HuH-7.5 (cell line): ENCODE data around the gene ZNF217.
A peak's percentile ranks its signal among the peaks of the same experiment; 100 is the strongest.
"Not testable (repeated sequence)": the region's sequence is repeated elsewhere in the genome, so short reads cannot be mapped to it uniquely, and the experiment has no call there.

Experiments used
- DNase-seq: peaks from one replicate; pipeline ENCODE4 v3.0.0; 2011; ENCODE audit warnings: low spot score

ZNF217 gene

GRCh38 chr20:53598140-53599043 lies 4.8 kb upstream of the ZNF217 start:
- DNase-seq = no peak

DNA sequence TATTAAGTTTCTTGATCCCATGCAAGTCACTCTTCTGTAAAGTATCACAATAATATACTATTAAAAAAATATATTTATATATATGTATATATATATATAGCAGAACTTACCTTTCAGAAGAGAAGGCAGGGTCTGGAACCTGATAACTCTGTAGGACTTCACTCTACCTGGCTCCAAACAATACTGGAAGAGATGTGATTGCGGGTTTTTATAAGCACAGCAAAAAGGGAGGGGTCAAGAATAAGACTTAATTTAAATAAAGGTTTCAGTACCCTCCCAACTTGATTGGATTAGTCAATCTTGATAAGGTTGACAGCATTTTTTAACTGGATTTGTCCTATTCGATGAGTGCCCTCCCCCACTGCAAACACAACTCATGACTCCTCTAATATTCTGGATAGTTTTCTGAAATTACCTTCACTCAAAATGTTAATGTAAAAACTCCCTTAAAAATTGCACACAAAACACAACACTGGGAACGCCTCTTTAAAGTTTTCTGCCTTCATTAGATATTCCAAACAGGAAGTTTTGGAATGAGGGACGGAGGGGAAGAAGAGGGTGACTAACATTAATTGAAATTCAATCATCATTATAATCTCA lies 4.0 kb upstream of the ZNF217 start:
- DNase-seq = no peak

- DNase-seq = no peak
These were observed 3.4 kb upstream of the ZNF217 start for GRCh38 chr20:53597030-53597482.

GRCh38 chr20:53596189-53597001 lies 2.8 kb upstream of the ZNF217 start:
- not testable (repeated sequence) for DNase-seq

GRCh38 chr20:53595742-53596141 lies 2.1 kb upstream of the ZNF217 start:
- not testable (repeated sequence) for DNase-seq

GRCh38 chr20:53595018-53595378 lies 1.4 kb upstream of the ZNF217 start:
- DNase-seq = no peak

GRCh38 chr20:53594068-53595017 lies 704 bp upstream of the ZNF217 start:
- DNase-seq = peak; percentile 99

DNA sequence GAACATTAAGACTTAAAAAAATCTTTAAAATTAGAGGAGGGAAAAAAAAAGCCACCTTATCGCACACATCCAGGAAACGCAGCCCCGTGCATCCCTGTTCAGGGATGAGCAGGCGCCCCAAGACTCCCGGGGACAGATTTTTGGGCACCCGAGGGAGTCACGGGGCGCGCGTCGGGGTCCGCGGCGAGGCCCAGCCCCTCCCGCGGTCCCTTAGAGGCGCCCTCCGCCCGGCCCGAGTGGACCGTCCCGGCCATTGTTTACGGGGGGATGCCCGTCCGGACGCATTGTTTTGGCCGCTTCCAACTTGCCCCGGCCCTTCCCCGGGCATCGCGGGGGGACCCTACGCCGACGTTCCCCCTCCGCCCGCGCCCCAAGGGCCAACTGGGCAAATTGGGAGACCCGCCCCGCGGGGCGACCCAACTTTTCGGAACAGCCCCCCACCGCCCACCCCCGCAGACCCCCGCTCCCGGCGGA lies 610 bp downstream of the ZNF217 start:
- no peak for DNase-seq

DNA sequence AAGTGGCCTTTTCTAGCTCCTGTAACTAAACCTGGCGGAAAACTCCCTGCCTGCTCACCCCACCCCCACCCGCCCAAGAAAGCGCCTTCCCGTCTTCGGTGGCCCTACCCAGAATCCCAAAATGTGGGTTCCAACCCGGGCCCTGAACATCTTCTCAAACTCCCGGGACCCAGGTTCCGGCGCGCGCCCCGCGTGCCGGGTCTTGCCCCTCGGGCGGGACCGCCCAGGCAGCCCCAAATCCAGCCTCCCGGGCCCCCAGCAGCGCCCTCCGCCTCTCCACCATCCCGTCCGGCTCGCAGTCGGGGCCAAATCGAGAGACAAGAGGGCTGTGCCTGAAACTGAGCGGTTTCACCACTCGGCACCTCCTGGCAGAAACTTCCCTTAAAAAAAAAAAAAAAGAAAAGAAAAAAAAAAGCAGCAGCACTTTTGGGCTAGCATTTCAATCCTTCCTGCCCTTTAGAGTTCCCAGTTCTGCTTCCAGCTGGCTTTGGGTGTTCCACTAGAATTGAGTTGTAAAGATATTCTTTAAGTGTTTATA lies 1.1 kb downstream of the ZNF217 start:
- peak; percentile 78 for DNase-seq

- DNase-seq = not testable (repeated sequence)
These were observed 1.6 kb downstream of the ZNF217 start for GRCh38 chr20:53591941-53592441.

- not testable (repeated sequence) for DNase-seq
These were observed 2.4 kb downstream of the ZNF217 start for GRCh38 chr20:53591206-53591741.

DNA sequence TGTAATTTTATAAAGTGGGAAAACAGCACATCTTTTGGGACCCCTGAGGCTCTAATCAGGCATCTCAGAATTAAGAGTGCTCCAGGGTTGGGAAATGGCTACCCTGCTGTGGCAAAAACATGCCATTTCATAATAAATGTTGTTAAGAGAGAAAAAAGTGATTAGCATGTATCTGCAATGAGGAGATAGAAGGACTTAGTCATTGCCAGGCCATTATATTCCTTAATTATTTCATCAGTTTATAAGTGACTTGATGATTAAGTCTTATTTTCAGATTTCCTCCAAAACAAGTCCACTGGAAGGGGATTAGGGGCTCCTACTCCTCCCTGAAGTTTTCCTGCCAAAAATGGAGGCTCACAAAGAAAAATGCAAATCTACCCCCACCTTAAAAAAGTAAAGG lies 3.0 kb downstream of the ZNF217 start:
- DNase-seq = not testable (repeated sequence)

GRCh38 chr20:53590122-53590521 lies 3.5 kb downstream of the ZNF217 start:
- not testable (repeated sequence) for DNase-seq

DNA sequence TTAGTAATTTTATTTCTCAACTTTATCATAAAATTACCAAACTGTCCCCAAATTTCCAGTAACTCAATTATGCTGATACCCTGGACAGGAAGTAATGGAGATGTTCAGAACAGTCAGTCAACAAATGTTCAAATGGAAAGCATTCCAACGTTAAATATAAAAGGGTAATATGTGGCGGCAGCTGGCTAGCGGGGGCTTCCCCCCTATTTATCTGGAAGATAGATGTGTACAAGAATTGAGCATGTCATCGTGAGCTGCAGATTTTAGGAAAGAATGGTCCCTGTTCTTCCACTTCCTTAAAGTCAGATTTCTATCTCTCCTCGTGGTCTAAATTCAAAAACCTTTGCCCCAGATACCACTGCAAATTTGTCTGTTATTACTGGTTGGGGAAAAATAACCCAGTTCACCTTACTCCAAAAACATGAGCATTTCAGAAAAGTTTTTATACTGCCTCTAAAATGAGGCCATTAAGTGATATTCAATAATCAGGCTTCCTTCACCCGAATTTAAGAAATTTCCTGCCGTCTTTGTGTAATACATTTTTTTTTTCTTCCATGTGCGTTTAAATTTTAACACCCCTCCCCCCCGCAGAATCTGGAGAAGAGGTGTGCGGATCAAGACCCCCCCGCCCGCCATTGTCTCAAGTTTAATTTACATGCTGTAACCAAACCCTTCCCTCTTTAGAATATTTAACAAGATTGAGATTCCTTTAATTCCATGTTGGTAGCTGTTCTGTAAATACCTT lies 4.1 kb downstream of the ZNF217 start:
- DNase-seq = not testable (repeated sequence)

DNA sequence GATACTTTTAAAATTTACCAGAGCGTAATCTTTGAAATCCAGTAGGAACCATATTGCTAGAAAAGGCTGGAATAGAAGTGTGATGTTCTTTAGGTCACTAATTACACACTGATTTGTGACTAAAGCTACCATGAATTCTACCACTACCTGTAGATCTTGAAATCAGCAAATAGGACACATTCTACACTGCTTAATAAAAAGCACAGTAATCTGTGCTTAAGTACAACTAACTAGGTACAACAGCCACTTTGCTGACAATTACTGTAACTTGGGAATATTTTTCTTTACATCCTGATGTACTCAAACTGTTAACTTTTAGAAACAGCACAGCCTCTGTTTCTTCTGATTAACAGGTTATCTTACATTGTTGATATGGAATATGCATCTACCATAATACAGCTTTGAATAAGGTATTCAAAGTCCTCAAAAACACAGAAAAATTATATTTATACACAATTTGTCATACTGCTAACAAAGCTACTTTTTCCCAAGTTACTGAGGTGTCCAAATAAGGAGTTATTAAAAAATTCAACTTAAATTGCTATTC lies 6.4 kb downstream of the ZNF217 start:
- not testable (repeated sequence) for DNase-seq

DNA sequence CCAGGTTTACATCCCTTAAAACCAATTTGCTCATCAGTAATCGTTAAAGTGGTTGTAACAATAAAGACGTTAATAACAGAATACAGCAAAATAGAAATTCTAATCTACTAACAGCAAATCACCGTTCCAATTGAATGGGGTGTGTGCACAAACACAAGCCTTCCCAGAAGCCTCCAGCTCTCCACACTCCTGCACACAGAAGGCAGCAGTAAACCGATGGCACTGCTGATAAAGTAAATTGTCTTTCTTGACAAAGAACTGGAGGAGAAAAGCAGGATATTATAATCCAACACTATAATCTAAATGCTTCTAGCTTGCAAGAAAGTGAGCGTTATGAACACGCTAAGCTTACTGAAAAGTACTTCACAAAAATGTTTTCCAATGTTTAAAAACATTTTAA lies 7.0 kb downstream of the ZNF217 start:
- DNase-seq = no peak

DNA sequence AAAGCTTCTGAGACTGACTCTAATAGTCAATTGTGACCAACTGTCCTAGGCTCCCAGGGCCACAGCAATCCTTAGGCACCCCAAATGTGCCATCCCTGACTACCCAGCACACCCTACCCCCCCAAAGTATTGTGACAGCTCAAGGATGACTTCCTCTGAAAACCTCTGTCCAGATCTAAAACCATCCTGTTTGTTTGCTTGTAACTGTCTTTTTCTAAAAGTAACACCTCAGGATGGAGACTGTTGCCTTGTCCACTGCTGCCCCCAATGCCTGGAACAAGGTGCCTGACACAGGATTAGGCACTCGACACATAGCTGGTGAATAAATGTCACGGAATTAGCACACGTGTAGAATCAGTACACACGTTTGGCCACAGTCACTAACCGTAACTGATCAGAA lies 7.7 kb downstream of the ZNF217 start:
- DNase-seq = not testable (repeated sequence)

DNA sequence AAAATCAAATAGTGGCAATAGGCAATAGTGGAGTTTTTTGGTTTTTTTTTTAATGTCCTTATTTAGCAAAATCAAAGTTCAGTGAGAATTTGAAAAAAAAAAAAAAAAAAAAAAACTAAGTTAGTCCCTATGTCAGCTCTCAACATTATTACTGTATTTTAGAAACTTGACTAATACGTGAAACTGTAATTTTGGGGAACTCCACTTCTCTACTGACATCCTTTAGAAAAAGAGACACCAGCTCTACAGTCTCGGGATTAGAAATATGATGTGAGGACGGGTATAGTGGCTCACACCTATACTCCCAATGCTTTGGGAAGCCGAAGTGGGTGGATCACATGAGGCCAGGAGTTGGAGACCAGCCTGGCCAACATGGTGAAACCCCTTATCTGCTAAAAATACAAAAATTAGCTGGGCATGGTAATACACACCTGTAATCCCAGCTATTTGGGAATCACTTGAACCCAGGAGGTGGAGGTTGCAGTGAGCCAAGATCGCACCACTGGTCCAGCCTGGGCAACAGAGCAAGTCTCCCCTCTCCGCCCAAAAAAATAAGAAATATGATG lies 8.6 kb downstream of the ZNF217 start:
- not testable (repeated sequence) for DNase-seq

DNA sequence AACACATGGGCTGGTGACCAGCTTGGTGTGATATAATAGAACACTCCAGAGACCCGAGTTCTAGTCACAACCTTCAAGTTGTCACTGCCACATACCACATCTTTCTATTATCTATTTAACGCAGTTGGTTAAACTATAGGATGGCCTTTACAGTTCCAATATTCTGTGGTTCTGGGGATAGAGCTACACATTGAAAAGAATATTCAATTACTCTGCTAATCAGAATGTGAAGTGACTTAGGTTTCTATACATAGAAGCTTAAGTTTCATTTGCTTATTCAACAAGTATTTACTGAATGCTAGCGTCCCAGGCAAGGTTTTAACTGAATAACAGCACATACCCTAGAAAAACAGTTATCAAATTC lies 9.1 kb downstream of the ZNF217 start:
- DNase-seq = not testable (repeated sequence)
